Fibroblast of pulmonary artery (primary cell): ENCODE data around the gene AKAP14.

Source experiments
- DNase-seq: peaks from one replicate; pipeline ENCODE4 v3.0.0-alpha.2; 2010; ENCODE audit warnings: low read depth
- H3K4me3 ChIP-seq: replicated peaks from 2 replicates; pipeline ENCODE4 v1.5.1; 2011; ENCODE audit warnings: low read depth, mild to moderate bottlenecking, control low read depth, low read length, moderate library complexity
- TF ChIP-seq, protein P1 (sequence below): IDR thresholded peaks from 2 replicates; pipeline ENCODE4 v1.5.1; 2011; ENCODE audit warnings: mild to moderate bottlenecking, control low read depth, low read length, inconsistent platforms; ENCODE audit errors: missing control alignments

AKAP14 gene

DNA sequence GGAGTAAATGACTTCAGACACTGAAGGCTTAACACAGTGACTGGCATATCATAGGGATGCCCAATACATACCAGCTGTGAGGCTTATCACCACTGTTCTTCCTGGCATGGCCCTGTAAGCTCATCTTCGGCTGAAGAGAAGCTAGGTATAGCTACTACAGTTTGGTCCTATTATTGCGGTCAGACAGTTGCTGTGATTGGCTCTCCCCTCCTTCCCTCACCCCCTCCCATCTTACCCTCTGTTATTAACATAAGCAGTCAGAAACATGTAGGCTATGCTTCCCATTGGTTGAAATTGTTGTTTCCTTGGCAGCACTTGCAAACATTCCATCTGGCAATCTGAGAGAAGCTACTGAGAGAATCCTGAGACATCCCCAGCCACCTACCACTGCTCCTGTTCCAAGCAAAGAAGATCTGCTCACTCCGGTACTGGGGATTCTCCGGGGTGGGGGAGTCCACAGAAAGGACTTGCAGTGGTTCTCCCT is at the start of gene AKAP14:
Gene AKAP14 (plus strand): TSS at position 51 of the 484 bp plus-strand sequence. CDS start 7,331 bp downstream, outside the sequence.
- DNase-seq, result peak; percentile 13
- no peak within 1 kb of the TSS for H3K4me3 ChIP-seq
- TF ChIP-seq, protein P1, sequence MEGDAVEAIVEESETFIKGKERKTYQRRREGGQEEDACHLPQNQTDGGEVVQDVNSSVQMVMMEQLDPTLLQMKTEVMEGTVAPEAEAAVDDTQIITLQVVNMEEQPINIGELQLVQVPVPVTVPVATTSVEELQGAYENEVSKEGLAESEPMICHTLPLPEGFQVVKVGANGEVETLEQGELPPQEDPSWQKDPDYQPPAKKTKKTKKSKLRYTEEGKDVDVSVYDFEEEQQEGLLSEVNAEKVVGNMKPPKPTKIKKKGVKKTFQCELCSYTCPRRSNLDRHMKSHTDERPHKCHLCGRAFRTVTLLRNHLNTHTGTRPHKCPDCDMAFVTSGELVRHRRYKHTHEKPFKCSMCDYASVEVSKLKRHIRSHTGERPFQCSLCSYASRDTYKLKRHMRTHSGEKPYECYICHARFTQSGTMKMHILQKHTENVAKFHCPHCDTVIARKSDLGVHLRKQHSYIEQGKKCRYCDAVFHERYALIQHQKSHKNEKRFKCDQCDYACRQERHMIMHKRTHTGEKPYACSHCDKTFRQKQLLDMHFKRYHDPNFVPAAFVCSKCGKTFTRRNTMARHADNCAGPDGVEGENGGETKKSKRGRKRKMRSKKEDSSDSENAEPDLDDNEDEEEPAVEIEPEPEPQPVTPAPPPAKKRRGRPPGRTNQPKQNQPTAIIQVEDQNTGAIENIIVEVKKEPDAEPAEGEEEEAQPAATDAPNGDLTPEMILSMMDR, result no peak

DNA sequence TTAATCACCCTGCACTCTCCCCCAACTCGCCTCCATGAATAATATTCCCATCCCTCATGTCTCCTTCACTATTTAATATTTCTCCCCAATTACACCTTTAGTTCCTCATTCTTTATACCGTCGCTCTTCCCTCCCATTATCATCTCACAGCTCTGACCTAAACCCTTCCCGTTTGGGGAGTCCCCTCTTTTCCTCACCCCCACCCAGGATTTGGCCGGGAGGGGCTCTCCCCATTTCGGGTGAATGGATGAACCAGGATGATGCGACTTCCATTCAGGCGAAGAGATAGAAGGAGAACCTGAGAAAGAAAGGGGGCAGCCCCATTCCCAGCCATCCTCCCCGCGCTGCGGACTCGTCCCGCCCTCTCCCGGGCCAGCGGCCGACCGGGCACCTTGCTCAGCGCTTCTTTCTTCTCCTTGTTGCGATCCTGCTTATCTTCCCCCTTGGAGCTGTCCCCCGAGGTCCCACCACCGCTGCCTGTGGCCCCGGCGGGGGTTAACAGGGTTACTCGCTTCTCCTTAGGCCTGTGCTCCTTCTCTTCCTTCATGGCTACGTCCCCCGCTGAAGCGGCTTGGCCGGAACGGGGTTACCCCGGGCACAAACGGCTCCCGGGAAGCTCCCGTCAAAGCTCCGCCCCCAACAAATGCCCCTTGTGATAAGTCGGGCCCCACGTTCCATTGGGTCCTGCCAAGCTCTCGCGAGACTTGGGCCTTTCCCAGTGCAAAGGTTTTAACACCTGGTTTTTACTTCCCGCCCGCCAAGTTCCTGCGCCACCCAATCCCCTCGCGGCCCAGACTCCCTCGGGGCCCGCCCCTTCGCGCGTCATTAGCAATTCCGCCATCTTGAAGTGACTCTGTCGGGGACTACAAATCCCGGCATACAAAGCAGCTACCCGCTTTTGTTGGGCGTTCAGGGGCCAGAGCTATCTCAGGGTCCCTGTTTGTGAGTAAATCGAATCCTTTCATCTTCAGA is 43.0 kb upstream of the AKAP14 start, which contains the start of gene UPF3B:
Gene UPF3B (minus strand): TSS at position 582 of the 972 bp plus-strand sequence. CDS start 35 bp downstream, at position 547.
- TF ChIP-seq, protein P1, result no peak
- H3K4me3 ChIP-seq, result peak within 1 kb of the TSS; percentile 79
- DNase-seq, result peak; percentile 98

DNA sequence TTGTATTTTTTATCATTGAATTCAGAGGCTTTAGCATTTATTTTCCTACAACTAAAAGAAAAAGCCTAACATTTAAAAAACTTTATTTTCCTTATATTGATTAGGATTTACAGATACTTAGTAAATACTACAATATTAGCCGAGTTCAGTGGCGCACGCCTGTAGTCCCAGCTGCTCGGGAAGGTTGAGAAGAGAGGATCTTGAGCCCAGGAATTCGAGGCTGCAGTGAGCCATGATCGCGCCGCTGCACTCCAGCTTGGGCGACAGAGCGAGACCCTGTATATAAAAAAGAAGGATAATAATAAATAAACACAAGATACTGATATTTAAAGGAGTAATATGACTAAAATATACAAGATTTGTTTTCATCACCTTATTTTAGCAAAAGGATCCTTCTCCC is 42.2 kb upstream of the AKAP14 start:
- DNase-seq, result no peak
- H3K4me3 ChIP-seq, result peak overlapping the region; percentile 79

DNA sequence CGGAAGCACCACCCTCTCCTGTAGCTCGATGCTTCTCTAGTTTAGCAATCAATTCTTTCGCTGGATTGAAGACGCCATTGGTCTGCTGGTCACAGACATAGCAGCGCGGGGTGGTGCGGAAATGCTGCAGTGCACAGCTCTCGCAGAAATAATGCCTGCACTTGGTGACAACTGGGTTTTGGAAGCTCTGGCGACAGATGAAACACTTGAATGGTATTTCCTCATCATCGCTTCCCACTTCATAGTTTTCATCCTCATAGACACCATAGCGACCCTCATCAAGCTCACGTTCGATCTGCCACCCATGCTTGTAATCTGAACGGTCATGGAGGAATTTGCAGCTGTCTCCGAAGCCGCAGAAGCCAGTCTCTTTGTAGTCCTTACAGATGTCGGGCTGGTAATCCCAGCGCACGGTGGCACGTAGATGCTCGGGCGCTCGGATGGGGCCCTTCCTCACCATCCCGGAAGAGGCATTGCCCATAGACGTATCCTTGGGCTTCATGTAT is 25.0 kb upstream of the AKAP14 start:
- no peak for DNase-seq
- TF ChIP-seq, protein P1, result no peak
- peak overlapping the region; percentile 78 for H3K4me3 ChIP-seq

More for the DNA sequence above, 42.2 kb upstream of the AKAP14 start:
- TF ChIP-seq, protein P1, result no peak

DNA sequence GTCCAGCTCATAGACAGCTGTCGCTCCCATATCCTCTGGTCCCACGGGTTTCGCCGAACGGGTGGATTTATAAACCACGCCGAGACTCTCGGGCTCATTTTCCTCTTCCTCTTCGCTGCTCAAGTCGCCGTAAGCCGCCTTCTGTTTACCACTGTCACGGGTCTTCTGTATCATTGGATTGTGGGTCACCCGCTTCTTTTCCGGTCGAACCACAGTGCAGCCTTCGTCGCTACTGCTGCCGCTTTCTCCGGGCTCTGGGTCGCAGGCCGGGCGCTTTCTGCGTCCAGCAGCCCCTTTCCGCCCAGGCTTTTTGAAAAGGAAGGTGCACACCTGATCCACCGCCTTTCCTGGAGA is 24.5 kb upstream of the AKAP14 start:
- H3K4me3 ChIP-seq, result peak overlapping the region; percentile 78
- DNase-seq, result no peak
- TF ChIP-seq, protein P1, result no peak

DNA sequence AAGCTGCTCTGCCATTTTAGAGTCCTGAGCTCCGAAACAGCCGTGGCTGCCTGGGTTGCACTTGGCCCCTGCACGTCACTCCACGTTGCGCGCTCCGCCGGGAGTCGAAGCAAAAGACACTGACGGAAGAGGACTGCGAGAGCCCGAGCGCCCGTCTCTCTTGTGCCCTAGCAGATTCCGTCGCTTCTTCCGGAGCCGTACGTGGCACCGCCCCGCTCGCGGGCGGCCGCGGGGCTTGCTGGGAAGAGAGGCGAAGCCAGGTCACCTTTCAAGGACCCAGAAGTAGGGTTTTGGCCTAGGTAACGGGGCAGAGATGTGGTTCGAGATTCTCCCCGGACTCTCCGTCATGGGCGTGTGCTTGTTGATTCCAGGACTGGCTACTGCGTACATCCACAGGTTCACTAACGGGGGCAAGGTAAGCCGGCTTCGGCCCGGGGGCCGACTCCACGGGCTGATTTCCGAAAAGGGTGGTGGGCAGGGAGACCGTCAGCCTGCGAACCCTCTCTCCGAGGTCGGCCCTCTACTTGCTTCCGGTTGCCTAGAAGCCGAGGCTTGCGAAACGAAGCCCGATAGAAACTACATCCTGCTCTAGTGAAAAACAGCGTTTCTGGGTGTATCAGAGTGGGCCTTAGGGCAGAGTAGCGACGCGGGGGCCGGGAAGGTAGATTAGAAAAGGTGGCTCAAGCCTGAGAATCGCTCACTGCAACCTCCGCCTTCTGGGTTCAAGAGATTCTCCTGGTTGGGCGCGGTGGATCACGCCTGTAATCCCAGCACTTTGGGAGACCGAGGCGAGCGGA is 23.9 kb upstream of the AKAP14 start, which contains the start of the genes NDUFA1 and RNF113A:
Gene NDUFA1 (plus strand): TSS at position 234 of the 797 bp plus-strand sequence. CDS start 80 bp downstream, at position 314.
Gene RNF113A (minus strand): TSS at position 135 of the 797 bp plus-strand sequence. CDS start 120 bp downstream, at position 15.
- peak; percentile 84 for DNase-seq
- TF ChIP-seq, protein P1, result no peak
- H3K4me3 ChIP-seq, result peak within 1 kb of the TSS; percentile 78
